GM18526 (cell line): ENCODE results near the gene HADHA.

ENCODE experiments used
- POLR2A ChIP-seq: IDR thresholded peaks from 3 replicates; pipeline ENCODE4 v1.6.1; 2011; ENCODE audit not compliant: insufficient read length; ENCODE audit errors: extremely low read depth

The HADHA gene

DNA sequence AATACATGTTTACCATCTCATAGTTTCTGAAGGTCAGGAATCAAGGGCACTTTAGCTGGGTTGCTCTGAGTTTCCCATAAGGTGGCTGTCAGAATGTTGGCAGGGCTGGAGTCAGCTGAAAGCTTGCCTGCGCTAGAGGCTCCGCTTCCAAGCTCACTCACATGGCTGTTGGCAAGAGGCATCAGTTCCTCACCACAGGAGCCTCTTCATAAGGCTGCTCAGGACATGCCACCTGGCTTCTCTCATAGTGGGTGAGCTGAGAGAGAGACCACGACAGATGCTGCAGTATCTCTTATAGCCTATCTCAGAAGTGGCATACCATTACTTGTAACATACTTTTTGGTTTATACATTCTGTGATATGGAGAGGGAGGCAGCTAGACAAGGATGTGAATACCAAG is 7.5 kb upstream of the HADHA start:
- no peak for TF ChIP-seq POLR2A

DNA sequence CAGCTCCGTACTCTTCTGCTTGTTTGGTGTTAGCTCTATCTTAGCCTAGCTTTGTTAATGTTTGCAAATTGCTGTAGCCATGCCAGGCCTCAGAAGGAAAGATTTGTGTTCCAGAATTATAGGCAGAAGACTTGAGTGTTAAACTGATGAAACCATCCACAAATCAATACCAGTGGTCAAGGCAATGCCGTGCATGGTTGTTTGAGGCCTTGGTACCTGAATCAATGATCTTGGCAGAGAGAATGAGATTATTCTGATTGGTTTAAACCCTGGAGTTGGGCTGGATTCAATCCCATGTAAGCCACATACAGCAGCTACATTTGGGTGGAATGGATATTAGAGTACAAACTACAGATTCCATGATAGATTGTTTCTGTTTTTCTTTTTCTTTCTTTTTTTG is 5.2 kb upstream of the HADHA start:
- no peak for TF ChIP-seq POLR2A

GRCh38 chr2:26246818-26247217 is 2.4 kb upstream of the HADHA start:
- no peak for TF ChIP-seq POLR2A

GRCh38 chr2:26245810-26246209 is 1.4 kb upstream of the HADHA start:
- no peak for TF ChIP-seq POLR2A

DNA sequence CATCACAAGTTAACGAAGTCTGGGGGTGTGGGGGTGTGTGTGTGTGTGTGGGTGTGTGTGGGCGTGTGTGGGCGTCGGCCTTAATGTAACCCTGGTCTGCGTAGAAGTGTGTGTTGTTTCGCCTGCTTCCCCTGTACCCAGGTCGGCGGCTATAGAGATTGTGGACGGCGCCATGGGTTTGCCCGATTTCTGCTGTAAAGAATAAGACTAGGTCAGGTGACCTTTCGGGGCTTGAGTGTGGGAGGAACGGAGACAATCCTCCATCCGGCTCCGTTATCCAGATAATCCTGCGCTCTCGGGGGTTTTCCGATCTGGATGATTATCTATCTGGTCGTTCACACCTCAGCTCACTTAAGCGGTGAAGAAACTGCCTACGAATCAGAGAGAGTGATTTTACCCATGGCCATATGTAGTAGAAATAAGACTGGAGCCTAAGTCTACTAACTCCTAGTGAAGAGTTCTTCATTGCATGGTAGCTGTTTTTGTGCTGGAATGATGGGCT is 850 bp upstream of the HADHA start:
- TF ChIP-seq POLR2A, result no peak

DNA sequence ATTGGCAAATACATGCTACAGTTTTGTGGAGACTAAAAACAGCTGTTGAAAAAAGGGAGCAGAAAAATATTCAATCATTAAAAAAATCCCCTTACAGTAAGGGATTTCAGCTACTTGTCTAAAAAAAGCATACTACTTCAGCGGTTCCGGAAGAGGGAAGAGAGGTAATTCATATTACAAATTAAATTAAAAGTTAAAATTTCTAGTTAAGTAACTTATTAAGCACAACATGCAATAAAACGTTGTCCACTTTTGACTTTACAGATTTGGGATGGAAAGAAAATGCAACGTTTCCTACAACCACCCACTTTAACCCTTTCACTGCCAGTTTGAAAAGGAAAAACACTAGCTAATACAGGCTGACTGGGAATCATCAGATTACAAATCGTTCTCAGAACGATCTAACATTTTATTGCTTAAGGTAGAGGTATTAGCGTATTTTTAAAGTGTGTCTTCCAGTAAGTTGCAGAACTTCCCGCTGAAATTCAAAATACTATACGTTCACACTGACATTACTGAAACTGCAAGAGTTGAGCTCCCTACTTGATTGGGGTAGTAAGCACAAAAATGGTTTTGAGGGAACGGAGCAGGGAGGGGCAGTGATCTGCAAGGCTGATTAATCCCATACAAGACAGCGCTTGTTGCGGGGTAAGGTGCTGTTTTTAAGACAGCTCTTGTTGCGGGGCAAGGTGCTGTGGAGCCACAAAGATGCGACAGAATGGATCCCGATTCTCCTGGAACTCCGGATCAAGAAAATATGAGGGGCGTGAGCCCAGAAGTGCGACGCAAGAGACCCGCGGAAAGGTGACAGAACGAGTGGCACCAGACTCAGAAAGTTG is 743 bp downstream of the HADHA start:
- no peak for TF ChIP-seq POLR2A

DNA sequence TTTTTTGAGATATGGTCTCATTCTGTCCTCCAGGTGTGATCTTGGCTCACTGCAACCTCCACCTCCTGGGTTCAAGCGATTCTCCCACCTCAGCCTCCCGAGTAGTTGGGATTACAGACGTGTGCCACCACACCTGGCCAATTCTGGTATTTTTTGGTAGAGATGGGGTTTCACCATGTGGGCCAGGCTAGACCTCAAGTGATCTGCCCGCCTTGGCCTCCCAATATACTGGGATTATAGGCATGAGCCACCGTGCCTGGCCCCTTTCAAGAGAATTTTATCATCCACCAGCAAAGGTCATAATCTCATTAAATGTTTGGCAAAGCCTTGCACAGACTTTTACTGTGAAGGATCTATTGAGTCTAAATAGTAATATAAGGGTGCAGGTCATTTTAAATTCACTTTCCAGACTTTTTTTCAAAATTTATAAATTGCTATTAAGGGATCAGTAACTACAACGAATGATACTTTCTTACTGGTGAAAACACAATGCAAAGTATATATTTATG is 2.5 kb downstream of the HADHA start:
- no peak for TF ChIP-seq POLR2A

DNA sequence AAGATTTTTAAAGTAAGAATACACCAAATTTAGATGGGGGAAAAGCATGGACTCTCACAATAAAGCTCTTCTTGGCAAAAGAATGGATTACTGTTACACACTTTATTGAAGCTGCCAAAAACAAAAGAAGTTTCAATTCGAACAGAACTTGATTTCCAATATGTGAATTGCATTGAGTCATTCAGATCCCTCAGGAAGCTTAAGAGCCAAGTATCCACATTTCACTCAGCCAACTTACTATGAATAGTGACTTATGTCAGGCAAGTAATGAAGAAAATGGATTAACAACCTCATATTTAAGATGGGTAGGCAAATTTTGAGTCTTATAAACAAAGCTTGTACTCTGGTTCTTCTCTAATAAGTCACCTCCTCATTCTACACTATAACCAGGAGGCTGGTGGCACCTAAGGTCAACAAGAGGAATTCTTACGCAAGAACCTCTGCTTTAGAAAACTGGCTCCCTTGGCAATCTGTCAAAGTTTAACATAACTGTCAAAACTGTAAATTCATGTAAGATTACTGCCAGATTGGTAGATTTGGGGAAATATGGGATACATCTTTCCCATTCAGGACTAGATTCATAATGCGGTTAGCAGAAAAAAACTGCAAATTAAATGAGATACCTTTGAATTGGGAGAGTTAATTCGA is 6.0 kb downstream of the HADHA start:
- no peak for TF ChIP-seq POLR2A

- no peak for TF ChIP-seq POLR2A
These were observed 6.6 kb downstream of the HADHA start for GRCh38 chr2:26237868-26238267.

- no peak for TF ChIP-seq POLR2A
These were observed 9.3 kb downstream of the HADHA start for GRCh38 chr2:26235089-26235488.

- no peak for TF ChIP-seq POLR2A
These were observed 13.6 kb downstream of the HADHA start for GRCh38 chr2:26230806-26231205.

- TF ChIP-seq POLR2A, result no peak
These were observed 14.8 kb downstream of the HADHA start for GRCh38 chr2:26229595-26229994.

GRCh38 chr2:26224095-26224494 is 20.3 kb downstream of the HADHA start:
- no peak for TF ChIP-seq POLR2A

DNA sequence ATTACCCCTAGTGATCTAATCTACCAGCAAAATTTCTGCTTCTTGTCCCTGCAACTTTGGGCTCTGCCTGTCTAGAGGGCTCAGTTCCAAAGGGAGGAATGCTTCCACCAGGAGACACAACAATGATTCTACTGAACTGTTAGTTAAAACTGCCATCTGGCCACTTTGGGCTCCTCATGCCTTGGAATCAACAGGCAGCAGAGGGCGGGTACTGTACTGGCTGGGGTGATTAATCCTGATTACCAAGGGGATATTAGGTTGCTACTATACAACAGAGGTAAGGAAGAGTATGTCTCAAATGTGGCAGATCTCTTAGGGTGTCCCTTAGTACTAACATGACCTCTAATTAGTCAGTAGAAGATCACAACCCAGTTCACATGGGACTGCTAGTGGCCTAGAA is 21.4 kb downstream of the HADHA start:
- no peak for TF ChIP-seq POLR2A

DNA sequence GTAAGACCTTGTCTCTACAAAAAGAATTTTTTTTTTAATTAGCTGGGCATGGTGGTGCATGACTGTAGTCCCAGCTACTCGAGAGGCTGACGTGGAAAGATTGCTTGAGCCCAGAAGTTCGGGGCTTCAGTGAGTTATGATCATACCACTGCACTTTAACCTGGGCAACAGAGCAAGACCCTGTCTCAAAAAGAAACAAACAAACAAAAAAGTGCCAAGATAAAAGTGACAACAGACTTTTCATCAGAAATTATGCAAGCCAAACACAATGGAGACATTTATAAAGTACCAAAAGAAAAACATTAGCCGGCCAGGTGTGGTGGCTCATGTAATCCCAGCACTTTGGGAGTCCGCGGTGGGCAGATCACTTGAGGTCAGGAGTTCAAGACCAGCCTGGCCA is 26.7 kb downstream of the HADHA start:
- TF ChIP-seq POLR2A, result no peak

DNA sequence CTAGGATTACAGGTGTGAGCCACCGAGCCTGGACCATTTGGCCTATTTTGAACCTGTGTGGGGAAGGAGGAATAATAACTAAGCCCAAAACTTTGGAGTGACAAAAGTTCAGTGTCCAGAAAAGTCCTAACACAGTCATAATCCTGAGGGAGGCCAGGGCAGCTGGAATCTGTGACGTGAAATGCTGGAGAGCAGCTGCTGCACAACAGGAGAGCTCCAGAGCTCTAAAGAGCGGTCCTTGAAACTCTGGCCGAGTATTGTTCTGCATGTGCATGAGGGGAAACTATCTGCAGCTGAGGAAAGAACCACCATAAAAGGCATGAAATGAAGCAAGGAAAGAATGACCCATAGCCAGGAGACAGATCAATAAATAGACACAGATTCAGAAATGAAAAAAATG is 27.8 kb downstream of the HADHA start:
- TF ChIP-seq POLR2A, result no peak
